PC-3 (cell line): Measurements from ENCODE around the gene TEX9.

Source experiments
- EZH2 ChIP-seq: fragments of 300-600 bp; sonication (generic); IDR thresholded peaks from one replicate; pipeline ENCODE4 v1.6.1; 2017; ENCODE audit warnings: antibody characterized with exemption, mild to moderate bottlenecking, low read length; ENCODE audit not compliant: unreplicated experiment
- TF ChIP-seq, protein P1 (sequence below): fragments of 300-600 bp; sonication (generic); conservative IDR thresholded peaks from 2 replicates; pipeline ENCODE4 v1.5.1; 2017; ENCODE audit warnings: antibody characterized with exemption, low read depth, mild to moderate bottlenecking, low read length

DNA sequence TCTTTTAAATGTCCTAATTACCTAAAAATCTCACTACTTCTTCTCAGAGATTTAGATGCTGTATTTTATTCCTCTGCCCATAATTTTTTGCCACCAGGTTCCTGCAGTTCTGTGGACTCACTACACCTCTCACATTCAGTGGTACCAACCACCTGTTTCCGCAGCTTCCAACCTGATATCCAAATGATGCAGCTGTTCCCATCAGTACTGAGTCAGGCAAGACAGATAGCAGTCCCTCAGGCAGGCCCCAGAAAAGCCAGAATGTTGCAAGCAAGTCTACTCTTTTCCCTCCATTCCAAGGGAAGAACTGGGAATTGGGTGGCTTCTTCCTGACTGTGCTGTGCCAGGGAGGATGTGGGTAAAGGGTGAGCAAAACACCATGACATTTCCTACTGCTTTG lies 60.8 kb downstream of the TEX9 start:
- TF ChIP-seq, protein P1, sequence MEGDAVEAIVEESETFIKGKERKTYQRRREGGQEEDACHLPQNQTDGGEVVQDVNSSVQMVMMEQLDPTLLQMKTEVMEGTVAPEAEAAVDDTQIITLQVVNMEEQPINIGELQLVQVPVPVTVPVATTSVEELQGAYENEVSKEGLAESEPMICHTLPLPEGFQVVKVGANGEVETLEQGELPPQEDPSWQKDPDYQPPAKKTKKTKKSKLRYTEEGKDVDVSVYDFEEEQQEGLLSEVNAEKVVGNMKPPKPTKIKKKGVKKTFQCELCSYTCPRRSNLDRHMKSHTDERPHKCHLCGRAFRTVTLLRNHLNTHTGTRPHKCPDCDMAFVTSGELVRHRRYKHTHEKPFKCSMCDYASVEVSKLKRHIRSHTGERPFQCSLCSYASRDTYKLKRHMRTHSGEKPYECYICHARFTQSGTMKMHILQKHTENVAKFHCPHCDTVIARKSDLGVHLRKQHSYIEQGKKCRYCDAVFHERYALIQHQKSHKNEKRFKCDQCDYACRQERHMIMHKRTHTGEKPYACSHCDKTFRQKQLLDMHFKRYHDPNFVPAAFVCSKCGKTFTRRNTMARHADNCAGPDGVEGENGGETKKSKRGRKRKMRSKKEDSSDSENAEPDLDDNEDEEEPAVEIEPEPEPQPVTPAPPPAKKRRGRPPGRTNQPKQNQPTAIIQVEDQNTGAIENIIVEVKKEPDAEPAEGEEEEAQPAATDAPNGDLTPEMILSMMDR = no peak
- no peak for TF ChIP-seq EZH2
